AG10803 (cell line): ENCODE results near the gene ANKRD53.

Experiments used
- DNase-seq: peaks from one replicate; pipeline ENCODE4 v3.0.0; 2010; ENCODE audit warnings: low read depth
- H3K4me3 ChIP-seq: 2 replicates; pipeline ENCODE4 v1.5.1; 2011; ENCODE audit warnings: mild to moderate bottlenecking, low read length, control low read depth
- TF ChIP-seq, protein P1 (sequence below): conservative IDR thresholded peaks from 2 replicates; pipeline ENCODE4 v1.5.1; 2011; ENCODE audit warnings: mild to moderate bottlenecking, low read length, control low read depth, inconsistent platforms

The ANKRD53 gene

DNA sequence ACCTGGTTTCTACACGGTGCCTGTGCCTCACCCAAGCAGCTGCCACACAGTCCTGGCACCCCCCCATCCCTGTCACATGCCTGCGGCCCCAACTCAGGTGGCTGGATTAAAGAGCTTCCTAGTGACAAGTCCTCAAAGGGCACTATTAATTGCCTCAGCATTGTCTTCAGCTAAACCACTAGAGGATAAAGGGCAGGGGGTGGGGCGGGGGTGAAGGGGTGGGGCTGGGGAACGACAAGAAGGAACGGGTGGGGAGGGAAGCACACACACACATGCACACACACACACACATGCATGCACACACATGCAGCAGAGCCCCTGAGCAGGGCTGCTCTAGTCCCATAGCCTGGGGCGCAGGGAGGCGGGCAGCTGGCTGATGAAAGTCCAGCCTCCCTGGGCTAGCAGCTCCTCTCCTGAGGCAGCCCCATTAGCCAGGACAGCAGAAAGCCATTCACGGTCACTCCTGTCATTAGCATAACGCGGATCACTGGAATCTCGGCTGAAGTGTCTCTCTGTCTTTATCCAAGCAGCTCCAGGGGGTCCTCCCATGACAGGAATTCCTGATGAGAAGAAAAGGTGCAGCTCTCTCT is 23.6 kb downstream of the ANKRD53 start:
- H3K4me3 ChIP-seq: no peak overlapping the region
- no peak for DNase-seq
- TF ChIP-seq, protein P1, sequence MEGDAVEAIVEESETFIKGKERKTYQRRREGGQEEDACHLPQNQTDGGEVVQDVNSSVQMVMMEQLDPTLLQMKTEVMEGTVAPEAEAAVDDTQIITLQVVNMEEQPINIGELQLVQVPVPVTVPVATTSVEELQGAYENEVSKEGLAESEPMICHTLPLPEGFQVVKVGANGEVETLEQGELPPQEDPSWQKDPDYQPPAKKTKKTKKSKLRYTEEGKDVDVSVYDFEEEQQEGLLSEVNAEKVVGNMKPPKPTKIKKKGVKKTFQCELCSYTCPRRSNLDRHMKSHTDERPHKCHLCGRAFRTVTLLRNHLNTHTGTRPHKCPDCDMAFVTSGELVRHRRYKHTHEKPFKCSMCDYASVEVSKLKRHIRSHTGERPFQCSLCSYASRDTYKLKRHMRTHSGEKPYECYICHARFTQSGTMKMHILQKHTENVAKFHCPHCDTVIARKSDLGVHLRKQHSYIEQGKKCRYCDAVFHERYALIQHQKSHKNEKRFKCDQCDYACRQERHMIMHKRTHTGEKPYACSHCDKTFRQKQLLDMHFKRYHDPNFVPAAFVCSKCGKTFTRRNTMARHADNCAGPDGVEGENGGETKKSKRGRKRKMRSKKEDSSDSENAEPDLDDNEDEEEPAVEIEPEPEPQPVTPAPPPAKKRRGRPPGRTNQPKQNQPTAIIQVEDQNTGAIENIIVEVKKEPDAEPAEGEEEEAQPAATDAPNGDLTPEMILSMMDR: no peak

DNA sequence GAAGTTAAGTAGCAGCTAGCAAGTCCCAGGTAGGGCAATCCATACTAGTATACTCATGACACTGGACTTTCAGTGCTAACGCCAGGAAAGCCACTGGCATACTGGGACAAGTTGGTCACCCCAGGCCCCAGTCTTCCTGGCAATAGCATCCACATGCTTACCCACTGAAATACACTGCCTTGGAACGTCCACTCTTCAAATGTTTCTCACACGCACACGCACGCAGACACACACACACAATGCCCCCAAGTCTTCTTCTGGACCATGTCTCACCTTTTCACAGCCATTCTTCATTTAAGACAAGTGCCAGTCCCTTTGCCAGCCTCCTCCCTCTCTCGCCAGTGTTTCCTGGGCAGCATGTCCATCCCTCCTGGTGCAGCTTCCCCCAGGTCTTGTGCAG is 25.0 kb downstream of the ANKRD53 start:
- TF ChIP-seq, protein P1: no peak
- no peak for DNase-seq

DNA sequence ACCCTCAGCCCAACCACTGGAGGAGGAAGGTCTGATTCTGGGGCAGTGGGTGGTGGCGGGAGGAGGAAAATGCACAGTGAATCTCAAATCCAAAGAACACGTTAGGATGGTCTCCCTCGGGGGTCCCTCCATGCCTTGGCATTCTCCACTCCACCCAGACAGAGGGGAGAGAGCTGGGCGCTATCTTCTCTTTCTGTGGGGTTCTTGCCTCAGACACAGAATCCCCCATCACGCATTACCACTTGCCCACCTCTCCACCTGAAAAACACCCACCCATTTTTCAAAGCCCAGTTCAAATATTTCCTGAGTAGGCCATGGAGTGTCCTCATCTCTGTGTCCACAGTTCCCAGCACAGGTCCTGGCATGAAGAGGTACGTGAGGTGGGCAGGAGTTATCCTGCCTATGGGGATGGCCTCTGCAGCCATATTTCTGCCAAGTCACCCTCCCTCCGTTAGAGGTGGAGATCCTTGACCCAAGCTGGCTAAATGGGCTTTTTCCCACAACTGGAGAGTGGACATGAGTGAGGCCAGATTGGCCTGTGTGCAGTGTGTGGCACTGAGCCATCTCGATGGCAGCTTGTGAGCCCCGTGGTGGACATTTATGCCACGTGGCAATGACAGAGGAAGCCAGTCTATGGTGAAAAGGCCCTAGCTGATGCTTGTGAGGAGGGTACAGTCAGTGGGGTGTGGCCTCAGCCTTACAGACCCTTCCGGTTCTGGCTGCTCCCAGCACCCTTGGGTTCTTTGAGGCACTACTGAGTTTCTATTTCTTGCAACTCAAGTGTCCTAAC is 25.7 kb downstream of the ANKRD53 start:
- TF ChIP-seq, protein P1: no peak
- H3K4me3 ChIP-seq: no peak overlapping the region
- DNase-seq: no peak

More for the DNA sequence above, 25.0 kb downstream of the ANKRD53 start:
- no peak overlapping the region for H3K4me3 ChIP-seq

DNA sequence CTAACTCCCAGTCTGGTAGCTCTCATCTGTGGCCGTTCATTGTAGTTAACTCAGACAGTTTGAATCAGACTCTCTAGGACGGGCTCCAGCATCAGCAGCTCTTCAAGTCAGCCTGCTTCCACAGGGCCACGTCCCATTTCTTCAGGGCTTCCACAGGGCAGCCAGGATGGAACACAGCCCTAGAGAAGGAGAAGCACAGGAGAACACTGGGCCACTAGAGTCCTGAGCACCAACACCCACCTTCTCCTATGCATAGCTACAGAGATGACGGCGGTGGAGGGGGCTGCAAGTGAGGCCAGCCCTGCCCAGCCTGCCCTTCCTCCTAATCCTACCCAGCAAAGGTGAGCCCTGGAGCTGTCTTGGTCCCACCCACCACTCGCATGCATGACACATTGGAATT is 26.4 kb downstream of the ANKRD53 start:
- H3K4me3 ChIP-seq: no peak overlapping the region
- no peak for DNase-seq
- TF ChIP-seq, protein P1: no peak

DNA sequence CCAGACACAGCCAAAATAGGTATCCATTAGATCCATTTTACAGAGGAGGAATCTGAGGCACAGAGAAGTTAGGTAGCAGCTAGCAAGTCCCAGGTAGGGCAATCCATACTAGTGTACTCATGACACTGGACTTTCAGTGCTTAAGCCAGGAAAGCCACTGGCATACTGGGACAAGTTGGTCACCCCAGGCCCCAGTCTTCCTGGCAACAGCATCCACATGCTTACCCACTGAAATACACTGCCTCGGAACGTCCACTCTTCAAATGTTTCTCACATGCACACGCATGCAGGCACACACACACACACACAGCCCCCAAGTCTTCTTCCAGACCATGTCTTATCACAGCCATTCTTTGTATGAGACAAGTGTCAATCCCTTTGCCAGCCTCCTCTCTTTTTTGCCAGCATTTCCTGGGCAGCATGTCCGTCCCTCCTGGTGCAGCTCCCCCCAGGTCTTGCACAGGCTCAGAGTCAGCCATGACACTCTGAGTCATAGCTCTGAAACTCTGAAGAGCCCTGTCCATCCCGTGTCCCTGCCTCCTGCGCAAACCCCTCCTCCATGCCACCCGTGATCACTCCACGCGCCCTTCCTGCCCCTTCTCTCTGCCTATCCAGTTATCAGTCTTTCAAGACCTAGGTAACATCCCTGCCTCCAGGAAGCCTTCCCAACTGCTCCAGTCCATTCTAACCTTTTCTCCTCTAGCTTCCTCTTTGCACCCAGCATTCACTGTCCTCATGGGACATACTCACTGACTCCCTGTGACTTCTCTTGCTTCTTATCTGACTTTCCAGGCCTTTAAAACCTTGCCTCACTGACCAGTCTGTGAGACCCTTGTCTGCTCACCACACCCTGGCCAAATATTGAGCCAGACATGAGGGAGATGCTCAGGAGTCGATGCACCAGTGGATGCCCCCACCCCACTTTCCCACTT is 27.1 kb downstream of the ANKRD53 start:
- no peak for DNase-seq
- TF ChIP-seq, protein P1: no peak
- H3K4me3 ChIP-seq: no peak overlapping the region

DNA sequence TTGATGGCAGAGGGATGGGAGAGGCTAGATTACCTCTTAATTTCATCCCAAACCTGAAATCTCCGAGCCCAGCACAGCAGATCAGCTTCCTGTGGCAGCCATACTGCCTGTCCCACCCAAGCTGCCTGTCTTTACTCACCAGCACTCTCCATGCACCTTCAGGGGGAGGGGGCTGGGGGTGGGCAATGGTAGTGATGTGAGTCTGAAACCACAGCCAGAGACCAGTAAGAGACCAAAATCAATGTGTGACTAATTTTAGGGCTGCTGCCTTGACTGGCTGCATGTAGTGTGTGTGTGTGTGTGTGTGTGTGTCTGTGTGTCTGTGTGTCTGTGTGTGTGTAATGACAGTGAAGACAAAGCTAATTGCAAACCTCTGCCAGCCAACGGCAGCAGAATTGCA is 27.9 kb downstream of the ANKRD53 start:
- TF ChIP-seq, protein P1: no peak
- H3K4me3 ChIP-seq: no peak overlapping the region
- no peak for DNase-seq
